ENCODE measurements around the gene GPX3.

The GPX3 gene

GRCh38 chr5:151008906-151009305 is 11.5 kb upstream of the GPX3 start:
- Histone ChIP-seq H3K4me3 (no peak overlapping the region), H4K20me1 (no peaks in the 10 kb centered on the region), H3K36me3 (no peaks in the 10 kb centered on the region), H3K4me1 (no peaks in the 10 kb centered on the region), H3K4me2 (no peak overlapping the region), H3K27ac (no peak overlapping the region), H3K9me3 (no peaks in the 10 kb centered on the region), H3K27me3 (no peaks in the 10 kb centered on the region), H3K9ac (no peak overlapping the region)
- no peak for TF ChIP-seq Cebpa-rat (IDR thresholded peaks at IDR 0.05)

DNA sequence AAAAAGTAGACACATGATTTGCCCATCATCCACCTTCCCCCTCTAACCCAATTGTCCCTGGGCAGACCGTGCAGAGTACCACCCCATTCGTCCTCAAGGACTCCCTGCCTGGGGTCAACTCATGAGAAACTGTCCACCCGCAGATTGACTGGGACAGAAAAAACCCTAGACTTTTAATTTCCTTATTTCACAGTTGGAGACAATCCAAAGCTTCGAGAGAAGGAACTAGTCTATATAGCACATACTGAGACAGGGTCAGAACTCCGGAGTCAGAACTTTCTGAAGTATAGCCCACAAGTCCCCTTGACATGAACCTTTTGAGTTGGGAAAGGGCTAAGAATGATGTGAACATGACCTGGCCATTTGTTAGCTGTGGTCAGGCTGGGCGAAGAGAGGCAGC is 7.5 kb upstream of the GPX3 start:
- TF ChIP-seq Cebpa-rat (IDR thresholded peaks at IDR 0.05), result no peak
- Histone ChIP-seq H3K36me3 (no peaks in the 10 kb centered on the region), H3K27ac (no peak overlapping the region), H3K9me3 (no peaks in the 10 kb centered on the region), H3K27me3 (no peaks in the 10 kb centered on the region), H3K9ac (no peak overlapping the region), H3K4me2 (no peak overlapping the region), H3K4me3 (no peak overlapping the region), H4K20me1 (no peaks in the 10 kb centered on the region), H3K4me1 (no peaks in the 10 kb centered on the region)

DNA sequence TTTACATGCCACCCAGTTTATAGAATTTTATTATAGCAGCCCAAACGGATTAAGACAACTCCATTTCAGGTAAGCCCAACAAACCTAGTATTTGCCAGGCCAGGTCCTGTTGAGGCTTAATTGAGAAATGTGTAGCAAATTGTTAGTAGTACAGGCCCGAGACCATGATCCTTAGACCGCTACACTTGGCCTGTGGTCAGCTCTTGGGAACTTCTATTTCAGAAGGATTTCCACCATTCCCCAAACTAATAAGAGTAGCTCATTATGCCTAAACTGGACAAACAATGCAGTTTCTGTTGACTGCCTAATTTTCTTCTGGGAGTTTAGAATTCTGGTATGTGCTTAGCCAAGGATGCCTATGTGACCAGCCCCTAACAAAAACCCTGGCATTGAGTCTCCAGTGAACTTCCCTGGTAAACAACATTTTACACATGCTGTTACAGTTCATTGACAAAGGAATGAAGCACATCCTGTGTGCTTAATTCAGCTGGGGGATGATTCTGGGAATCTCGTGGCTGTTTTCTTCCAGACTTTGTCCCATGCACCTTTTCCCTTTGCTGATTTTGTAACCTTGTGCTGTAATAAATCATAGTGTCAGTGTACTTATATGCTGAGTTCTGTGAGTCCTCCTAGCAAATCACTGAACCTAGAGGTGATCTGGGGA is 5.6 kb upstream of the GPX3 start:
- no peaks in the 10 kb centered on the region for H4K20me1 ChIP-seq
- peaks cover 4% of the 10 kb centered on the region; the same call in 1 of the 2 replicates for H3K27me3 ChIP-seq
- H3K4me3 ChIP-seq, result no peak overlapping the region
- peaks cover 14% of the 10 kb centered on the region for H3K4me1 ChIP-seq
- H3K4me2 ChIP-seq, result no peak overlapping the region
- H3K27ac ChIP-seq, result no peak overlapping the region
- no peak for TF ChIP-seq Cebpa-rat (IDR thresholded peaks at IDR 0.05)
- no peaks in the 10 kb centered on the region for H3K36me3 ChIP-seq
- H3K9ac ChIP-seq, result no peak overlapping the region
- no peaks in the 10 kb centered on the region for H3K9me3 ChIP-seq

- TF ChIP-seq Cebpa-rat (IDR thresholded peaks at IDR 0.05), result no peak
- peaks cover 4% of the 10 kb centered on the region; the same call in 1 of the 2 replicates for H4K20me1 ChIP-seq
- H3K27me3 ChIP-seq, result peaks cover 15% of the 10 kb centered on the region
- no peak overlapping the region for H3K27ac ChIP-seq
- H3K9ac ChIP-seq, result no peak overlapping the region
- peaks cover 27% of the 10 kb centered on the region for H3K4me1 ChIP-seq
- no peaks in the 10 kb centered on the region for H3K9me3 ChIP-seq
- no peaks in the 10 kb centered on the region for H3K36me3 ChIP-seq
- no peak overlapping the region for H3K4me2 ChIP-seq
- no peak overlapping the region for H3K4me3 ChIP-seq
Observed at GRCh38 chr5:151015974-151016587, 4.3 kb upstream of the GPX3 start.

DNA sequence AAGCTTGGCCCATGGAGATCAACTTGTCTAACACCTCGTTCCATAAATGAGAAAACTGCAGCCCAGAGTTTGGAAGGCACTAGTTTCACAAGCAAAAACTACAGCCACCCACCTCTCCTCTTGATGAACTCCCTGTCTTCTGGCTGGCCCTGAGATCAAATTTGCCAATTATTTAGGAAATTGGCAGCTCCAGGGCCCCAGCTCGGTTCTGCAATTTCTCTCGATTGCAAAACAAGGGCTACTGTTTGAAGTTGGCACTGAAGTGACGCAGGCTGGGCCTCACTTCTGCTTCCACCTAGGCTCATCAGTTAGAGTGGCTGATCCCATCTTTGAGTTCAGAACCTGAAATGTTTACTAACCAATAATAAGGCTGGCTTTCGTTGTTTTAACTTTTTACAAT is 3.7 kb upstream of the GPX3 start:
- Histone ChIP-seq H3K27me3 (peaks cover 22% of the 10 kb centered on the region), H3K9me3 (no peaks in the 10 kb centered on the region), H3K4me3 (no peak overlapping the region), H3K4me2 (no peak overlapping the region), H3K4me1 (peaks cover 33% of the 10 kb centered on the region), H3K36me3 (no peaks in the 10 kb centered on the region), H3K27ac (no peak overlapping the region), H3K9ac (no peak overlapping the region), H4K20me1 (peaks cover 10% of the 10 kb centered on the region; the same call in 1 of the 2 replicates)
- TF ChIP-seq Cebpa-rat (IDR thresholded peaks at IDR 0.05), result no peak

DNA sequence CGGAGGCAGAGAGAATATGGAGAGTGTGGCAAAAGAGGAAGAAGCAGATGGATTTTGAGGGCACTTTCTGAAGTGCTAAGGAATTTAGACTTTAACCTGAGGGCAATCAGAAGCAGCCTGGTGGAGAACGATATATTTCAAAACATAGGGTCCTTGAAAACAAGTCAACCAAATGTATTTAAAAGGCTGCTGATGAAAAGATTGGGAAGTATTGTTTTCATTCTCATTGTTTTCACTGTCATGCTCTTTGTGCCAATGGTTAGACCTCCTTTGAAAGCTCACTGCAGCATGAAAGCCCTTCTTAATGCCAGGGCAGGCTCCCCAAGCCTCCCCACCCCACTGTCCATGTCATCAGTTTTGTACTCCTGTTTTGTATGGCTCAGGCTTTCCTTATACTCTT is 2.5 kb upstream of the GPX3 start:
- no peak overlapping the region for H3K27ac ChIP-seq
- peaks cover 14% of the 10 kb centered on the region; the same call in 1 of the 2 replicates for H4K20me1 ChIP-seq
- H3K36me3 ChIP-seq, result no peaks in the 10 kb centered on the region
- no peak for TF ChIP-seq Cebpa-rat (IDR thresholded peaks at IDR 0.05)
- H3K4me1 ChIP-seq, result peaks cover 37% of the 10 kb centered on the region
- no peak overlapping the region for H3K4me2 ChIP-seq
- peaks cover 28% of the 10 kb centered on the region for H3K27me3 ChIP-seq
- no peak overlapping the region for H3K4me3 ChIP-seq
- no peaks in the 10 kb centered on the region for H3K9me3 ChIP-seq
- H3K9ac ChIP-seq, result no peak overlapping the region

DNA sequence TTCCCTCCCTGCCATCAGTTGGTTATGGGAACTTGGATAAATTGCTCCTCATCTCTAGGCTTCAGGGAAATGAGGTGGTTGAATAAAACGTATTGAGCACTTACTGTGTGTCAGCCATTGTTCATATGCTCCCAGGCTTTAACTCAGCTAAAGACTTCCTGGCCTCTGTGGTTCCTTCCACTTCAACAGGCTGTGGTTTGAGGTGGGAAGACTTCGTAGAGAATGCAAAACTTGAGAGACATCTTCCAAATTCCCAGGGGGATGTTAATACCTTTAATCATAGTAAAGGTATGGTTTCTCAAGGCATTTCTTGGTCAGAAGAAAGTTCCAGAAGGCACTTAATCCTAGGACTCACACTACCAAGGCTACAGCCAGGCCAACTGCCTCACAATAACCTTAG is 1.5 kb upstream of the GPX3 start:
- H3K27me3 ChIP-seq, result peaks cover 28% of the 10 kb centered on the region
- H3K9me3 ChIP-seq, result no peaks in the 10 kb centered on the region
- 0 out of 2 replicates have a peak overlapping the region, but pooled peaks have one; percentile 99 for H3K4me2 ChIP-seq
- H3K36me3 ChIP-seq, result no peaks in the 10 kb centered on the region; the same call in 1 of the 2 replicates
- H3K4me3 ChIP-seq, result no peak overlapping the region
- no peak overlapping the region for H3K27ac ChIP-seq
- TF ChIP-seq Cebpa-rat (IDR thresholded peaks at IDR 0.05), result no peak
- no peak overlapping the region for H3K9ac ChIP-seq
- peaks cover 37% of the 10 kb centered on the region for H3K4me1 ChIP-seq
- peaks cover 14% of the 10 kb centered on the region; the same call in 1 of the 2 replicates for H4K20me1 ChIP-seq

- no peak for TF ChIP-seq Cebpa-rat (IDR thresholded peaks at IDR 0.05)
- H4K20me1 ChIP-seq, result peaks cover 14% of the 10 kb centered on the region; the same call in 1 of the 2 replicates
- no peak overlapping the region for H3K4me3 ChIP-seq
- H3K4me1 ChIP-seq, result peaks cover 37% of the 10 kb centered on the region
- no peak overlapping the region for H3K27ac ChIP-seq
- H3K4me2 ChIP-seq, result 0 out of 2 replicates have a peak overlapping the region, but pooled peaks have one; percentile 99
- H3K27me3 ChIP-seq, result peaks cover 28% of the 10 kb centered on the region
- H3K9me3 ChIP-seq, result no peaks in the 10 kb centered on the region
- peaks cover 3% of the 10 kb centered on the region; the same call in 1 of the 2 replicates for H3K36me3 ChIP-seq
- no peak overlapping the region for H3K9ac ChIP-seq
Observed at GRCh38 chr5:151019331-151019730, 1.1 kb upstream of the GPX3 start.

GRCh38 chr5:151021746-151022145 is 1.4 kb downstream of the GPX3 start:
- no peak overlapping the region for H3K4me3 ChIP-seq
- peaks cover 14% of the 10 kb centered on the region; the same call in 1 of the 2 replicates for H4K20me1 ChIP-seq
- peaks cover 28% of the 10 kb centered on the region for H3K27me3 ChIP-seq
- no peak overlapping the region for H3K9ac ChIP-seq
- peaks cover 37% of the 10 kb centered on the region for H3K4me1 ChIP-seq
- no peak for TF ChIP-seq Cebpa-rat (IDR thresholded peaks at IDR 0.05)
- peaks cover 25% of the 10 kb centered on the region for H3K36me3 ChIP-seq
- H3K4me2 ChIP-seq, result peak overlapping the region; percentile 99
- no peak overlapping the region for H3K27ac ChIP-seq
- H3K9me3 ChIP-seq, result no peaks in the 10 kb centered on the region

DNA sequence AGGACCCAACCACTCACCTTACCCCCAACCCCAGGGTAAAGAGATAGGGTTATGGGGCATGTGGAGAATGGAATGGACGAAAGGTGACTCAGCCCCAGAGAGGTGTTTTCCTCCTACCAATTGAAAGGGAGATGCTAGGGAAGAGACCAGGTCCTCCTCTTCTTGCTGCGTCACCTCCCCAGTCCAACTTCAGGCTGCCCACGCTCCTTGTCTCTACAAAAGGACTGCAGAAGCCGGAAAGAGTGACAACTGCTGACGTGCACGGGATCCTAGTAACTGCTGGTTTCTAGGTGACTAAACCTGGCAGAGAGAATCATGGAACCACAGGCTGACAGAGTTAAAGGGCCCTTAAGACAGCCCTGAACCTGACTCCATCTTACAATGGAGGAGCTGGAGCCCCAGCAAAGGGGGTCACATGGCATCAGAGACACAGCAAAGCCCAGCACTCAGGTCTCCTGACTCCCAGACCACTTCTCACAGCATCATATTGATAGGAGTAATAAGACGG is 2.2 kb downstream of the GPX3 start:
- no peak overlapping the region for H3K9ac ChIP-seq
- peaks cover 28% of the 10 kb centered on the region for H3K27me3 ChIP-seq
- H3K4me2 ChIP-seq, result no peak overlapping the region
- no peak overlapping the region for H3K27ac ChIP-seq
- no peak for TF ChIP-seq Cebpa-rat (IDR thresholded peaks at IDR 0.05)
- H4K20me1 ChIP-seq, result peaks cover 14% of the 10 kb centered on the region; the same call in 1 of the 2 replicates
- H3K9me3 ChIP-seq, result no peaks in the 10 kb centered on the region
- peaks cover 33% of the 10 kb centered on the region for H3K36me3 ChIP-seq
- peaks cover 37% of the 10 kb centered on the region for H3K4me1 ChIP-seq
- no peak overlapping the region for H3K4me3 ChIP-seq

All from BLaER1 (cell line).